HEK293T (cell line): Measurements from ENCODE around the gene CHAC1.

Experiments
- CTCF ChIA-PET: fragments of 350-600 bp; formaldehyde crosslinking; extraction: SDS; loops from one replicate; lab custom pipeline; 2021; ENCODE audit warnings: antibody characterized with exemption, inconsistent platforms; lab: Yijun Ruan, JAX
- POLR2A ChIA-PET: fragments of 350-600 bp; formaldehyde crosslinking; extraction: SDS; loops from one replicate; lab custom pipeline; 2020; ENCODE audit warnings: antibody characterized with exemption, inconsistent platforms; lab: Yijun Ruan, JAX
- DNase-seq: peaks from one replicate; pipeline ENCODE4 v3.0.0; 2012; ENCODE audit warnings: mixed read lengths; ENCODE audit errors: extremely low spot score
- ARNT ChIP-seq: fragments of 450-650 bp; IDR thresholded peaks from 2 replicates; pipeline ENCODE4 v1.6.1; 2017; ENCODE audit warnings: mild to moderate bottlenecking
- BHLHE40 ChIP-seq: fragments of 450-650 bp; IDR thresholded peaks from 2 replicates; pipeline ENCODE4 v1.6.1; 2016; ENCODE audit warnings: mild to moderate bottlenecking, moderate library complexity, borderline replicate concordance
- CTBP1 ChIP-seq: fragments of 450-650 bp; IDR thresholded peaks from 2 replicates; pipeline ENCODE4 v1.6.1; 2016; ENCODE audit warnings: borderline replicate concordance
- ELF4 ChIP-seq: fragments of 450-650 bp; IDR thresholded peaks from 2 replicates; pipeline ENCODE4 v1.6.1; 2017; ENCODE audit warnings: antibody characterized with exemption
- FOXA1 ChIP-seq: fragments of 450-650 bp; IDR thresholded peaks from 2 replicates; pipeline ENCODE4 v1.6.1; 2016; ENCODE audit warnings: mild to moderate bottlenecking
- FOXK2 ChIP-seq: fragments of 450-650 bp; IDR thresholded peaks from 2 replicates; pipeline ENCODE4 v1.6.1; 2016; ENCODE audit warnings: mild to moderate bottlenecking
- FOXM1 ChIP-seq: fragments of 450-650 bp; IDR thresholded peaks from 2 replicates; pipeline ENCODE4 v1.6.1; 2017; ENCODE audit warnings: mild to moderate bottlenecking, borderline replicate concordance
- HDGF ChIP-seq: fragments of 450-650 bp; IDR thresholded peaks from 2 replicates; pipeline ENCODE4 v1.6.1; 2017; ENCODE audit warnings: antibody characterized with exemption, borderline replicate concordance
- L3MBTL2 ChIP-seq: fragments of 450-650 bp; conservative IDR thresholded peaks from 2 replicates; pipeline ENCODE4 v1.6.1; 2016; ENCODE audit warnings: mild to moderate bottlenecking
- LEF1 ChIP-seq: fragments of 450-650 bp; IDR thresholded peaks from 2 replicates; pipeline ENCODE4 v1.6.1; 2017; ENCODE audit warnings: mild to moderate bottlenecking, borderline replicate concordance
- NFRKB ChIP-seq: fragments of 450-650 bp; IDR thresholded peaks from 2 replicates; pipeline ENCODE4 v1.6.1; 2016; ENCODE audit warnings: mild to moderate bottlenecking, moderate library complexity
- SP1 ChIP-seq: fragments of 450-650 bp; IDR thresholded peaks from 2 replicates; pipeline ENCODE4 v1.6.1; 2017
- SUZ12 ChIP-seq: fragments of 450-650 bp; IDR thresholded peaks from 2 replicates; pipeline ENCODE4 v1.6.1; 2016; ENCODE audit warnings: mild to moderate bottlenecking
- TARDBP ChIP-seq: fragments of 450-650 bp; IDR thresholded peaks from 2 replicates; pipeline ENCODE4 v1.6.1; 2016
- ZNF384 ChIP-seq: fragments of 450-650 bp; IDR thresholded peaks from 2 replicates; pipeline ENCODE4 v1.6.1; 2016
- TF ChIP-seq, protein P1 (sequence below): fragments of 450-650 bp; IDR thresholded peaks from 2 replicates; pipeline ENCODE4 v1.6.1; 2016

The CHAC1 gene

DNA sequence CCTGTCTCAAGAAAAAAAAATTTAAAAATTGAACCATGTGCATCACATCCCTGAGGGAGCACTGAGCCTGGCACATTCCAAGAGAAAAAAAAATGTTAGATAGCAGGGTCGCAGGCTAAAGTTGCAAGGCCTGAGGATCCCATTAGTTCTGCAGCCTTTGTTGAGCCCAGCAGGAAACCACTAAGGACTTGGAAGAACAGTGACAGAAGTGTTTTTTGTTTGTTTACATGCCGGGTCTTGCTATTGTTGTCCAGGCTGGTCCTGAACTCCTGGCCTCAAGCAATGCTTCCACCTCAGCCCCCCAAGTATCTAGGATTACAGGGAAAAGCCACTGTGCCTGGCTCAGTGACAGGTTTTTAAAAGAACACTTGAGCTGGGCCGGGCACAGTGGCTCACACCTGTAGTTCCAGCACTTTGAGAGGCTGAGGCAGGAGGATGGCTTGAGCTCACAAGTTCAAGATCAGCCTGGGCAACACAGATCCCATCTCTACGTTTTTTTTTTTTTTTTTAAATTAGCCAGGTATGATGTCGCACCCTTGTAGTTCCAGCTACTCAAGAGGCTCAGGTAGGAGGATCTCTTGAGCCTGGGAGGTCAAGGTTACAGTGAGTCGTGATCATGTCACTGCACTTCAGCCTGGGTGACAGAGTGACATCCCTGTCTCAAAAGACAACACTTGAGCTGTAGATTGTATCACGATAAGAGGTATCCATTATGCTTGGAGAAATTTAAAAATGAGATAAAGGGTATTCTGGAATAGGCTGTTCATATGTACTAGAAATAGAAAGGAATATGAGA, 15.2 kb downstream of the CHAC1 start:
- TF ChIP-seq BHLHE40 (no peak), FOXM1 (no peak), TARDBP (no peak), L3MBTL2 (no peak)
- DNase-seq = no peak
- ChIA-PET CTCF (interaction anchor here (0.6 to 1.1 kb wide), 3 partner anchors 16 to 111 kb away, joined by 3 to 5 read pairs (median 3); no protein-coding TSS in a partner anchor), POLR2A (interaction anchor here (0.9 to 2.3 kb wide), 5 partner anchors 11 to 37 kb away, joined by 3 to 20 read pairs (median 3); partner anchors contain the start of gene CHAC1)

DNA sequence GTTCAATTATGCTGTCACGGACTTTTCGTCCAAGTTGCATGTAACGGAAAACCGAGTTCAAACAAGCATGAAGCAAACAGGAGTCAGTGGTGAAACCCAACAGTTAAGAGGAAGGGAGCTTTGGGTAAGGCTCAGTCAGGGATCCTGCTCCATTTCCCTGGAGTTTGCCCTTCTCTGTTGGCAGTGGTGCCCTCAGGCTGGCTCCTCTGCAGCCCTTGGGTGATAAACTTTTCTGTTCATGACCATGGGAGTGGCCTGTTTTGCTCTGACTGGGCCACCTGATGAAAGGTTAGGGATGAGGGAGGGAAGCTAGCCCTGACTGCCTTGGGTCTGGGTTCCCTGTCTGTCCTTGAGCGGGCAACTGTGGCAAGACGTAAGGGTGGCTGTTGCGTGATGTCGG, 16.1 kb downstream of the CHAC1 start:
- ChIA-PET CTCF (interaction anchor here (0.6 to 1.1 kb wide), 2 partner anchors 15 to 65 kb away, joined by 3 read pairs; no protein-coding TSS in a partner anchor), POLR2A (interaction anchor here (1.3 to 2.3 kb wide), 3 partner anchors 14 to 20 kb away, joined by 3 to 20 read pairs (median 9); partner anchors contain the start of gene CHAC1)
- TF ChIP-seq ARNT (no peak), TARDBP (no peak), FOXK2 (no peak), SUZ12 (no peak), ELF4 (no peak), FOXM1 (no peak)
- TF ChIP-seq, protein P1, sequence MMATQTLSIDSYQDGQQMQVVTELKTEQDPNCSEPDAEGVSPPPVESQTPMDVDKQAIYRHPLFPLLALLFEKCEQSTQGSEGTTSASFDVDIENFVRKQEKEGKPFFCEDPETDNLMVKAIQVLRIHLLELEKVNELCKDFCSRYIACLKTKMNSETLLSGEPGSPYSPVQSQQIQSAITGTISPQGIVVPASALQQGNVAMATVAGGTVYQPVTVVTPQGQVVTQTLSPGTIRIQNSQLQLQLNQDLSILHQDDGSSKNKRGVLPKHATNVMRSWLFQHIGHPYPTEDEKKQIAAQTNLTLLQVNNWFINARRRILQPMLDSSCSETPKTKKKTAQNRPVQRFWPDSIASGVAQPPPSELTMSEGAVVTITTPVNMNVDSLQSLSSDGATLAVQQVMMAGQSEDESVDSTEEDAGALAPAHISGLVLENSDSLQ = no peak
- DNase-seq = no peak

DNA sequence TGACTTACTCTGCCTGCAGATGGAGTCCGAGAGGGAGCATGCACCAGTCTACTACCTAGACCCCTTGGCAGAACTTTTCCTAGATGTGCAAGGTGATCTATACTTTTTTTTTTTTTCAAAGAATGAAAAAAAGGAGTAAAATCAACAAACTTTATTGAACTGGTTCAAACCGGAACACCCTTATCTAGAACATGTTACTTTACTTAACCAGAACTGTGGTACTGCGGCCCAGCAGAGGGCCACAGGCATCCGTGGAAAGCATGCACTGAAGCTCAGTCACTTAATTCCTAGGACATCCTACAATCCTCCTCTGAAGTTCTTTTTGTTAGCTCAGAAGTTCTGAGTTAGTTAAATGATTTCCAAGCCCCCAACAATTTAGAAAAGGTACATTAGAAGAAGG, 21.6 kb downstream of the CHAC1 start:
- POLR2A ChIA-PET = interaction anchor here (0.9 to 1.7 kb wide), 3 partner anchors 13 to 22 kb away, joined by 5 to 9 read pairs (median 5); partner anchors contain the start of gene CHAC1
- DNase-seq = no peak
- CTCF ChIA-PET = interaction anchor here (1.1 kb wide), 1 partner anchor 33 kb away, joined by 4 read pairs; no protein-coding TSS in a partner anchor
- TF ChIP-seq L3MBTL2 = no peak

DNA sequence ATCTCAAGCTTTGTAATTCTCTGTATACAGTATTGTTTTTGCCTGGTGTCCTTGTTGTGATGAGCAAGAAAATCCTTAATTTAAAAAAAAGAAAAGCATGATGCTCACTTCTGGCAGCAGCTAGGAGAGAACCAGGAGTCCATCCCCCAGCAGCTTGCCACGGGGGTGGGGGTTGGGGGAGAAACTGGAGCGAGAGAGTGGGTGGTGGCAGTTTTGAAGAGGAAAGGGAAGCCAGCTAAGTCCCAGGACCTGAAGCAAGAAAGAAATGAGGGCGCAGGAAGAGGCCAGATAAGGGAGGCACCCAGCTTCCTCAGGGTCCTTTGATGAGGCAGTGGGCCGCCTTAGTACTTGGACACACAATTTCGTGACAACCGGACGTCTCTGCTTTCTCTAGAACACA, 23.5 kb downstream of the CHAC1 start:
- TF ChIP-seq TARDBP (no peak), LEF1 (no peak), L3MBTL2 (no peak), HDGF (no peak), BHLHE40 (no peak), CTBP1 (no peak), ELF4 (no peak), SUZ12 (no peak), ZNF384 (no peak), ARNT (no peak)
- TF ChIP-seq, protein P1 = no peak
- CTCF ChIA-PET = no interaction called here
- DNase-seq = no peak
- POLR2A ChIA-PET = interaction anchor here (1.1 to 1.7 kb wide), 2 partner anchors 23 to 24 kb away, joined by 5 to 8 read pairs; partner anchors contain the start of gene CHAC1

DNA sequence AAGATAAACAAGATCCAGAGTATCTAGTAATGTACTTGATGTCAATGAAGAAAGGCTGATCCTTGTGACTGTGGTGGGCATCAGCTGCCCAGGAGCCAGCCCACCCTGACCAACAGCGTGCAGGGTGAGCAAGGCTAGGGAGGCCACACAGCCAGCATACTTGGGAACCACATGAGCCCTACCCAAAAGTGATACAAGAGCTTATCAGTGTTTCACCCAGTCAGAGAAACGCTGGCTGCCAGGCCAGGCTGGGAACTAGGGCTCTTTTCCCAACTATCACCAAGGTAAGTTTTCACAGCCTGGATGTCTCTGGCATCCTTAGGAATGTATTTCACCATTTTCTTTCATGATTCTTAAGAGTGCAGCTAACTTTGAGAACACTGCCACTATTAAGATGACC, 24.9 kb downstream of the CHAC1 start:
- TF ChIP-seq SUZ12 (no peak), TARDBP (no peak), ELF4 (no peak), ZNF384 (no peak), L3MBTL2 (no peak), FOXM1 (no peak), BHLHE40 (no peak), FOXA1 (no peak), NFRKB (no peak), LEF1 (no peak), CTBP1 (no peak), HDGF (no peak), ARNT (no peak), SP1 (no peak), FOXK2 (no peak)
- TF ChIP-seq, protein P1 = no peak
- ChIA-PET CTCF (no interaction called here), POLR2A (no interaction called here)
- no peak for DNase-seq

DNA sequence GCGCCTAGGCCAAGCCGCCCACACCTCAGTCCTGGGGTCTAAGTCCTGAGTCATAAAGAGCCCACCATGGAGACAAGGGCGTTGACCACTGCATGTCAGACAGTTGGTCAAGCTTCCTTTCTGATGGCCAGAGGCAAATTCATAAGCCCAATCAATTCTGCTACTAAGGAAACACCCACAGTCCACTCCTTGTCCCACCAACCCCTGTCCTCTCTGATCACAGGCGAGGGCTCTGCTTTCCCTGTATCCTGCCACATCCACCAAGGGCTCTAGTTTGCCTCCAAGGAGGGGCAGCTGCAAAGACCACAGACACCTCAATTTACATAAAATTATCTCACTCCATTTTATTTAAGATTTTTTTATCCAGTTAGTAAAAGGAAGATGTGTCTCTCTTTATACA, 25.3 kb downstream of the CHAC1 start:
- TF ChIP-seq NFRKB (no peak), FOXK2 (no peak), HDGF (no peak), SUZ12 (no peak), LEF1 (no peak), FOXA1 (no peak), ZNF384 (no peak), SP1 (no peak), BHLHE40 (no peak)
- no peak for DNase-seq
- CTCF ChIA-PET = no interaction called here
- POLR2A ChIA-PET = no interaction called here
